HL-60 (cell line): ENCODE results near the gene TRAF3IP3.

ENCODE experiments used
- CTCF ChIP-seq: IDR thresholded peaks from one replicate; pipeline ENCODE4 v1.5.1; 2011; ENCODE audit warnings: low read length, control low read depth, inconsistent platforms; ENCODE audit not compliant: insufficient read depth
- GABPA ChIP-seq: IDR thresholded peaks from 2 replicates; pipeline ENCODE4 v1.6.1; 2012; ENCODE audit warnings: low read depth

- TF ChIP-seq CTCF (no peak), GABPA (no peak)
These were observed 35.5 kb upstream of the TRAF3IP3 start for GRCh38 chr1:209720326-209720725.
